VCaP (cell line): Measurements from ENCODE around the gene HMBS.
A peak's percentile ranks its signal among the peaks of the same experiment; 100 is the strongest.

Experiments used
- H3K27ac ChIP-seq: fragments of 450-650 bp; 2 replicates; pipeline ENCODE4 v1.5.1; 2017
- TF ChIP-seq, protein P1 (sequence below): fragments of 450-650 bp; conservative IDR thresholded peaks from 2 replicates; pipeline ENCODE4 v1.5.1; 2017; ENCODE audit warnings: mild to moderate bottlenecking, moderate library complexity

Gene HMBS

DNA sequence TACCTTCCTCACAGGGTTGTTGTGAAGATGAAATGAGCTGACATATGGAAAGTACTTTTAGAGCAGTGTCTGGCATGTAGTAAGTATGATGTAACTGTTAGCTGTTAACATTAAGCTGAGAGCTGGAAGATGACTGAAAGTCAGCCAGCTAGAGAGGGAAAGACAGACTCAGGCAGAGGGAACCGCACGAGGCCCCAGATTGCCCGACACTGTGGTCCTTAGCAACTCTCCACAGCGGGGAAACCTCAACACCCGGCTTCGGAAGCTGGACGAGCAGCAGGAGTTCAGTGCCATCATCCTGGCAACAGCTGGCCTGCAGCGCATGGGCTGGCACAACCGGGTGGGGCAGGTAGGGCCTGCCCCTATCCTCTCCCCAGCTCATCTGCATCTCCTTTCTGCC, 6.5 kb downstream of the HMBS start:
- peak overlapping the region; percentile 95 for H3K27ac ChIP-seq
- TF ChIP-seq, protein P1, sequence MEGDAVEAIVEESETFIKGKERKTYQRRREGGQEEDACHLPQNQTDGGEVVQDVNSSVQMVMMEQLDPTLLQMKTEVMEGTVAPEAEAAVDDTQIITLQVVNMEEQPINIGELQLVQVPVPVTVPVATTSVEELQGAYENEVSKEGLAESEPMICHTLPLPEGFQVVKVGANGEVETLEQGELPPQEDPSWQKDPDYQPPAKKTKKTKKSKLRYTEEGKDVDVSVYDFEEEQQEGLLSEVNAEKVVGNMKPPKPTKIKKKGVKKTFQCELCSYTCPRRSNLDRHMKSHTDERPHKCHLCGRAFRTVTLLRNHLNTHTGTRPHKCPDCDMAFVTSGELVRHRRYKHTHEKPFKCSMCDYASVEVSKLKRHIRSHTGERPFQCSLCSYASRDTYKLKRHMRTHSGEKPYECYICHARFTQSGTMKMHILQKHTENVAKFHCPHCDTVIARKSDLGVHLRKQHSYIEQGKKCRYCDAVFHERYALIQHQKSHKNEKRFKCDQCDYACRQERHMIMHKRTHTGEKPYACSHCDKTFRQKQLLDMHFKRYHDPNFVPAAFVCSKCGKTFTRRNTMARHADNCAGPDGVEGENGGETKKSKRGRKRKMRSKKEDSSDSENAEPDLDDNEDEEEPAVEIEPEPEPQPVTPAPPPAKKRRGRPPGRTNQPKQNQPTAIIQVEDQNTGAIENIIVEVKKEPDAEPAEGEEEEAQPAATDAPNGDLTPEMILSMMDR, result no peak

DNA sequence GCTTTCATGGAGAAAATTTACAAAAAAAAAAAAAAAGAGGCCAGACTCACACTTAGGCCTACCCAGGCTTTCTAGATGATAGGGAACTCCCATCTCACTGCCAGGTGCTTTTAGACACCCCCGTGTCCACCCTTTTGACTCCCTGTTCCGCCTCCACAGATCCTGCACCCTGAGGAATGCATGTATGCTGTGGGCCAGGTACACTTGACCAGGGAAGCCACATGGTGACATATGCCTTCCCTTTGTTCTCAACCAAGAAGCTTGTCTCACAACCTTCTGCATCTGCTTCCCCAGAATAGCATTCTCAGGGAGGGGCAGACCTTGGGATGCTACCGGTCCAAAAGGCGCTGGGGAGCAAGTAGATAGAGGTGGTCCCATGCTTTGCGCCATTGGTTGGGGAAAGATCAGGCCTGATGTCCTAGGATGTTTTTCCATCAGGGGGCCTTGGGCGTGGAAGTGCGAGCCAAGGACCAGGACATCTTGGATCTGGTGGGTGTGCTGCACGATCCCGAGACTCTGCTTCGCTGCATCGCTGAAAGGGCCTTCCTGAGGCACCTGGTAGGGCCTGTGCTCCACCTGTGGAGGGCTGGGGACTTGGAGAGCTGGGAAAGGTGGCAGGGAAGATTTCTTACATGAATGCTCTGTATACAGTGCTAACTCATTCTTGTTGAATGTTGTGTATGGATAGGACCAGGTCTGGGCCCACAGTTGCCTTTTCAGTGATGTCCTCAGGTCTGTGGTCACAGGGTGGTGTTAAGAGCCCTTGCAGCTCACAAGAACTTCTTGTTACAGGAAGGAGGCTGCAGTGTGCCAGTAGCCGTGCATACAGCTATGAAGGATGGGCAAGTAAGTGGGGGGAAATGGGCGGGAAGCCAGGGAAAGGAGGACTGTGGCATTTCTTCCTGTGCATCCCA, 7.5 kb downstream of the HMBS start:
- TF ChIP-seq, protein P1, result no peak
- peak overlapping the region; percentile 95 for H3K27ac ChIP-seq

DNA sequence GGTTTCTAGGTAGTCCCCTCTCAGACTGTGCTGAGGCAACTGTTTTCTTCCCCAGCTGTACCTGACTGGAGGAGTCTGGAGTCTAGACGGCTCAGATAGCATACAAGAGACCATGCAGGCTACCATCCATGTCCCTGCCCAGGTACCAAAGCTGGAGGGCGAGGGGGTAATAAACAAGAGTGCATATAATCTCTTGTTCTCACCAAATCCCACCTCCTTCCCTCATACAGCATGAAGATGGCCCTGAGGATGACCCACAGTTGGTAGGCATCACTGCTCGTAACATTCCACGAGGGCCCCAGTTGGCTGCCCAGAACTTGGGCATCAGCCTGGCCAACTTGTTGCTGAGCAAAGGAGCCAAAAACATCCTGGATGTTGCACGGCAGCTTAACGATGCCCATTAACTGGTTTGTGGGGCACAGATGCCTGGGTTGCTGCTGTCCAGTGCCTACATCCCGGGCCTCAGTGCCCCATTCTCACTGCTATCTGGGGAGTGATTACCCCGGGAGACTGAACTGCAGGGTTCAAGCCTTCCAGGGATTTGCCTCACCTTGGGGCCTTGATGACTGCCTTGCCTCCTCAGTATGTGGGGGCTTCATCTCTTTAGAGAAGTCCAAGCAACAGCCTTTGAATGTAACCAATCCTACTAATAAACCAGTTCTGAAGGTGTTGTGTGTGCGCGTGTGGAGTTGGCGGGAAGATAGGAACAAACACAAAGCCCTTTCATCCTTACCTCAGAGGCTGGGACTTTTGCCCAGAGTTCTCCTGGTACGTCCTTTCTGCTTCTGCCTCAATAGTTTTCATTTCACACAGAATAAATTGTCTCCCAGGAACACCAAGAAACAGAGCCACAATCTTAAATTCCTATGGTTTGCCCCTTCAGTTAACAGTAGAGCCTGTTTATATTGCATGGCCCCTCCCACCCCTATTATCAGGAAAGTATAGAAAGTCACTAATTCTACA, 8.5 kb downstream of the HMBS start:
- TF ChIP-seq, protein P1, result no peak
- peak overlapping the region; percentile 95 for H3K27ac ChIP-seq

DNA sequence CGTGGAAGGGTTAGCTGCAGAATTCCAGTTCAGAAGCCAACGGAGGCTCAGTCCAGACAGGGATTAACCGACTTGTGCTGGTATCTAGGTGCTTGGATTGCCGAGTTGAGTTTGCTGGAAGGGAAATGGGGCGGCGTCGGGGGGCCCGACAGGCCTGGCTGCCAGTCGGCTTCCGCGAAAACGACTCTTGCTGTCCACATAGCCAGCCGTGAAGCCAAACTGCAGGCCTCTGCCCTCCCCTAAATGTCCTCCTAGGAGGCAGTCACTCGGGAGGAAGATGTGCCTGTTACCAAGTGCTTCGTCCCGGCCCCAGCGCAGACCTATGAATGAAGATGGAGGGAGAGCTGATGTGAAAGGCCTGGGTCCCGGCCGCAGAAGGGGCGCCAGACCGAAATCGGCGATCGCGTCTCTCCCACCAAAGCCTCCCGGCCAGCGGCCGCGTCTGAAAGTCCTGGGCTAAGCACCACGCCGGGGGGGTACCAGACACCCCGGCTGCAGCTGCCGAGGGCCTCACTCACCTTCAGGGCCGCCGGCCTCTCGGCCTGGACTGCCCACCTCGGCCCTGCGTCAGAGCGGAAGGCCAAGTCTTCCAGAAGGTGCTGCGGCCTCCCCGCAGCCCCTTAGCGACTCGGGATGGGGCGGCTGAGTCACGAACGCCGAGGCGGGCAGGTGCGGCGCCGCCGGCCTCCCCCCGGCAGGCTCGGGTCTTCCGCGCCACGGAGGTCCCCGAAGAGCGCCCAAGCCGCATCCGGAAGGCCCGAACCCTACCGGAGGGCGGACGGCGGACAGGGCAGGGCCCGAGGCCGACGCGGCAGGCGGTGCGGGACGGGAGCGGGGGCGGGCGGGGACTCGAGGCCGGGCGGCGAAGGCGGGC, 9.5 kb downstream of the HMBS start:
- TF ChIP-seq, protein P1, result no peak
- H3K27ac ChIP-seq, result peak overlapping the region; percentile 95

DNA sequence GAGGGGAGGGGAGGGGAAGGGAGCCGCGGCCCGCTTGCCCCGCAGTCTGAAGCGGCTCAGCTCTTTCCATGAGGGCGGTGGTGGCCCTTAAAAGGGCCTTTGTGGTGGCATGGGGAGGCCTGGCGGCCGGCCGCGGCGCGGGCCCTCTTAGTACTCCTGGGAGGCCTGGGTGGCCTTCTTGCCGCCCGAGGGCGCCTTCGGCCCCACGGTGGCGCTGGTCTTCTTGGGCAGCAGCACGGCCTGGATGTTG, 10.1 kb downstream of the HMBS start:
- H3K27ac ChIP-seq, result peak overlapping the region; percentile 95
- TF ChIP-seq, protein P1, result peak; percentile 92

DNA sequence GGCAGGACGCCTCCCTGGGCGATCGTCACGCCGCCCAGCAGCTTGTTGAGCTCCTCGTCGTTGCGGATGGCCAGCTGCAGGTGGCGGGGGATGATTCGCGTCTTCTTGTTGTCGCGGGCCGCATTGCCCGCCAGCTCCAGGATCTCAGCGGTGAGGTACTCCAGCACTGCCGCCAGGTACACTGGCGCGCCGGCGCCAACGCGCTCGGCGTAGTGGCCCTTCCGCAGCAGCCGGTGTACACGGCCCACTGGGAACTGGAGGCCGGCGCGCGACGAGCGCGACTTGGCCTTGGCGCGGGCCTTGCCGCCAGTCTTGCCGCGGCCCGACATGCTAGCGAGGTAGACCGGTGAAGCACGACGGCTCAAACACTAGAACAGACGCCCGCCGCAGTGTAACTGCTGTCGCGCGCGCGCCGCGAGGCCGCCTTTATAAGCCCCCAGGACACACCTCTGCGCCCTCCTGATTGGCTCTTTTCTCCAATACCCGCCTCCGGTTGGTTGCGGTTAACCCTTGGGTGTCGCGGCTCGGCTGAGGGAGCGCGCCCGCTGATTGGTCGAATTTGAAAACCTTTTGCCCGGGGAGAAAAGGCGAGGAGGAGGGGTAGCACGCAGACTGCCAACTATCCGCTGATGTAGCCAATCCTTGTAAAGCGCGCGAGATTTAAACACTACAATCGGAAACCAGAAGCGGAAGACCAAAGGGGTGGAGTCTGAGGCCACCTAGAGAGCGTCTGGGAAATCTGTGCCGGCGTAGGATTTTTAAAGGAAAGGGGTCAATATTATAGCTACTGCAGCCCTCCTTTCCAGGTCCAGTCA, 10.6 kb downstream of the HMBS start:
- H3K27ac ChIP-seq, result peak overlapping the region; percentile 95
- TF ChIP-seq, protein P1, result peak; percentile 52
